Testis (tissue), 2 donors: ENCODE measurements around the gene CCM2.

Source experiments
- POLR2A ChIP-seq: fragments of 450-650 bp; IDR thresholded peaks from one replicate; pipeline ENCODE4 v1.6.1; 2017; ENCODE audit warnings: antibody characterized with exemption, mild to moderate bottlenecking, moderate library complexity
- TF ChIP-seq, protein P1 (sequence below), 3 experiments: fragments of 450-650 bp in 2 of 3; fragments of 200-600 bp in 1 of 3; sonication (generic) in 1 of 3; IDR thresholded peaks; one replicate each; pipeline ENCODE4 v1.5.1; 2016 to 2019; ENCODE audit warnings: antibody characterized with exemption in 3 of 3, mild to moderate bottlenecking in 2 of 3, moderate library complexity in 1 of 3

GRCh38 chr7:44988701-44989100, 11.3 kb upstream of the CCM2 start:
- TF ChIP-seq, protein P1, sequence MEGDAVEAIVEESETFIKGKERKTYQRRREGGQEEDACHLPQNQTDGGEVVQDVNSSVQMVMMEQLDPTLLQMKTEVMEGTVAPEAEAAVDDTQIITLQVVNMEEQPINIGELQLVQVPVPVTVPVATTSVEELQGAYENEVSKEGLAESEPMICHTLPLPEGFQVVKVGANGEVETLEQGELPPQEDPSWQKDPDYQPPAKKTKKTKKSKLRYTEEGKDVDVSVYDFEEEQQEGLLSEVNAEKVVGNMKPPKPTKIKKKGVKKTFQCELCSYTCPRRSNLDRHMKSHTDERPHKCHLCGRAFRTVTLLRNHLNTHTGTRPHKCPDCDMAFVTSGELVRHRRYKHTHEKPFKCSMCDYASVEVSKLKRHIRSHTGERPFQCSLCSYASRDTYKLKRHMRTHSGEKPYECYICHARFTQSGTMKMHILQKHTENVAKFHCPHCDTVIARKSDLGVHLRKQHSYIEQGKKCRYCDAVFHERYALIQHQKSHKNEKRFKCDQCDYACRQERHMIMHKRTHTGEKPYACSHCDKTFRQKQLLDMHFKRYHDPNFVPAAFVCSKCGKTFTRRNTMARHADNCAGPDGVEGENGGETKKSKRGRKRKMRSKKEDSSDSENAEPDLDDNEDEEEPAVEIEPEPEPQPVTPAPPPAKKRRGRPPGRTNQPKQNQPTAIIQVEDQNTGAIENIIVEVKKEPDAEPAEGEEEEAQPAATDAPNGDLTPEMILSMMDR (IDR thresholded peaks at IDR 0.05): no peak
- no peak for TF ChIP-seq POLR2A
